ENCODE results near the gene RPS6KB2. TPM values are rescaled to one million over a fixed set of nuclear protein-coding genes. Genes with fewer than 3 reads are reported as not detected.

RPS6KB2 gene
- total and polyA plus RNA-seq, 9 of the 15 experiments (the other 6 are each of a cell fraction or from before 2014, with no cell fraction given), result 0.42 to 122 (median 82.6) TPM

DNA sequence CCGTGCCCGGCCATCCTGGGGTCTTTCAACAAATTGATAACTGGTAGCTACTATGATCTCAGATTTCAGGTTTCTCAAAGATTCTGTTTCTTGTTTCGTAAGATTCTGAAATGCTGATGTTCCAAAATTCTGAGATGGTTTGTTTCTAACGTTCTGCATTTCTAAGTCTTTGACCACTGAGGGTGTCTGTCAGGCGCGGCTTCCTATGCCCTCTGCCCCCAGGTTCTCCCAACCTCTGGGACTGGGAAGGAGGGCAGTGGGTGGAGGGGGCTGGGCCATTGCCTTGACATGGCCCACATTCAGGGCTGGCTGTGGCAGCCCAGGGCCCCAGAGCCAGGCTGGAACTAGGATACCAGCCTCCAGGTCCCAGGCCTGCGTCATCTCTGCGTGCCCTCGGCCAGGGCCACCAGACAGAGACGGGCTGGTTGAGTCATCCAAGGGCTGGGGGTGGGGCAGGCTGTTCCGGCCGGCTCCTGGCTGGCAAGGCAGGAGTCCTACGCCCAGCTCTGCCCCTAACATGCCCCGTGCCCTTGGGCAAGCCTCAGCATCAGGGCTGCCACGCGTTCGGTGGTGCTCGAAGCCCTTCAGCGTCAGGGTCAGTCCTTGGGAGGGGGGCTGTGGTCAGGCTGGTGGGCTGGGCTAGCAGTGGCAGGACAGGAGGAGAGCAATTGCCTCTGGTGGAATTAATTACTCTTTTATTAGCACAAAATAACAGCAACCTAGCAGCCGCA, 35.6 kb downstream of the RPS6KB2 start (continued):
- TF ChIP-seq, protein P1, sequence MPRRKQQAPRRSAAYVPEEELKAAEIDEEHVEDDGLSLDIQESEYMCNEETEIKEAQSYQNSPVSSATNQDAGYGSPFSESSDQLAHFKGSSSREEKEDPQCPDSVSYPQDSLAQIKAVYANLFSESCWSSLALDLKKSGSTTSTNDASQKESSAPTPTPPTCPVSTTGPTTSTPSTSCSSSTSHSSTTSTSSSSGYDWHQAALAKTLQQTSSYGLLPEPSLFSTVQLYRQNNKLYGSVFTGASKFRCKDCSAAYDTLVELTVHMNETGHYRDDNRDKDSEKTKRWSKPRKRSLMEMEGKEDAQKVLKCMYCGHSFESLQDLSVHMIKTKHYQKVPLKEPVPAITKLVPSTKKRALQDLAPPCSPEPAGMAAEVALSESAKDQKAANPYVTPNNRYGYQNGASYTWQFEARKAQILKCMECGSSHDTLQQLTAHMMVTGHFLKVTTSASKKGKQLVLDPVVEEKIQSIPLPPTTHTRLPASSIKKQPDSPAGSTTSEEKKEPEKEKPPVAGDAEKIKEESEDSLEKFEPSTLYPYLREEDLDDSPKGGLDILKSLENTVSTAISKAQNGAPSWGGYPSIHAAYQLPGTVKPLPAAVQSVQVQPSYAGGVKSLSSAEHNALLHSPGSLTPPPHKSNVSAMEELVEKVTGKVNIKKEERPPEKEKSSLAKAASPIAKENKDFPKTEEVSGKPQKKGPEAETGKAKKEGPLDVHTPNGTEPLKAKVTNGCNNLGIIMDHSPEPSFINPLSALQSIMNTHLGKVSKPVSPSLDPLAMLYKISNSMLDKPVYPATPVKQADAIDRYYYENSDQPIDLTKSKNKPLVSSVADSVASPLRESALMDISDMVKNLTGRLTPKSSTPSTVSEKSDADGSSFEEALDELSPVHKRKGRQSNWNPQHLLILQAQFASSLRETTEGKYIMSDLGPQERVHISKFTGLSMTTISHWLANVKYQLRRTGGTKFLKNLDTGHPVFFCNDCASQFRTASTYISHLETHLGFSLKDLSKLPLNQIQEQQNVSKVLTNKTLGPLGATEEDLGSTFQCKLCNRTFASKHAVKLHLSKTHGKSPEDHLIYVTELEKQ (CRISPR knock-in tag; IDR thresholded peaks at IDR 0.05), result no peak
- TF ChIP-seq PHF8 (IDR thresholded peaks at IDR 0.05; ENCODE audit: borderline replicate concordance, low read length) (no peak), MLX (CRISPR knock-in tag; conservative IDR thresholded peaks at IDR 0.05) (0 out of 4 replicates have a peak, but pooled peaks of 1 of the 2 experiments have one; percentile 9), YY1 (IDR thresholded peaks at IDR 0.05; ENCODE audit: borderline replicate concordance in 1 of 3, control insufficient read depth in 1 of 3, extremely low read depth in 1 of 3, insufficient read depth in 3 of 3, insufficient read length in 1 of 3, insufficient replicate concordance in 2 of 3, low read depth in 1 of 3, low read length in 2 of 3) (peak in 1 of 3 experiments; percentile 52), ZBTB1 (CRISPR knock-in tag; IDR thresholded peaks at IDR 0.05; ENCODE audit: borderline replicate concordance, low read depth) (no peak), ZNF41 (CRISPR knock-in tag; conservative IDR thresholded peaks at IDR 0.05) (no peak), SNAPC5 (CRISPR knock-in tag; IDR thresholded peaks at IDR 0.05) (no peak), NFE2L1 (tag; IDR thresholded peaks at IDR 0.05; ENCODE audit: borderline replicate concordance, low read depth) (no peak), ZBTB43 (CRISPR knock-in tag; IDR thresholded peaks at IDR 0.05) (no peak), NR3C1 (CRISPR knock-in tag; IDR thresholded peaks at IDR 0.05) (no peak), POLR2B (IDR thresholded peaks at IDR 0.05; ENCODE audit: low read depth, partially characterized antibody) (peak; percentile 64), PRMT5 (CRISPR knock-in tag; IDR thresholded peaks at IDR 0.05) (no peak), SETDB1 (IDR thresholded peaks at IDR 0.05; ENCODE audit: low read length) (no peak), ETV1 (tag; conservative IDR thresholded peaks at IDR 0.05; ENCODE audit: low read depth) (no peak), ETV6 (IDR thresholded peaks at IDR 0.05; ENCODE audit: borderline replicate concordance in 1 of 2, low read depth in 2 of 2, low read length in 1 of 2) (no peak), ETV6 (CRISPR knock-in tag; IDR thresholded peaks at IDR 0.05; ENCODE audit: borderline replicate concordance) (no peak), ID3 (CRISPR knock-in tag; IDR thresholded peaks at IDR 0.05) (no peak), ID3 (tag; IDR thresholded peaks at IDR 0.05) (peak; percentile 88)
- TF ChIP-seq, protein P2, sequence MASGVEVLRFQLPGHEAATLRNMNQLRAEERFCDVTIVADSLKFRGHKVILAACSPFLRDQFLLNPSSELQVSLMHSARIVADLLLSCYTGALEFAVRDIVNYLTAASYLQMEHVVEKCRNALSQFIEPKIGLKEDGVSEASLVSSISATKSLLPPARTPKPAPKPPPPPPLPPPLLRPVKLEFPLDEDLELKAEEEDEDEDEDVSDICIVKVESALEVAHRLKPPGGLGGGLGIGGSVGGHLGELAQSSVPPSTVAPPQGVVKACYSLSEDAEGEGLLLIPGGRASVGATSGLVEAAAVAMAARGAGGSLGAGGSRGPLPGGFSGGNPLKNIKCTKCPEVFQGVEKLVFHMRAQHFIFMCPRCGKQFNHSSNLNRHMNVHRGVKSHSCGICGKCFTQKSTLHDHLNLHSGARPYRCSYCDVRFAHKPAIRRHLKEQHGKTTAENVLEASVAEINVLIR (CRISPR knock-in tag; IDR thresholded peaks at IDR 0.05), result peak; percentile 79

Data from K562 (cell line).